ENCODE data around the gene OAS2.

OAS2 gene

GRCh38 chr12:112970391-112970790 is 7.9 kb upstream of the OAS2 start:
- no peak for DNase-seq (ENCODE audit: low read depth)
- H3K4me3 ChIP-seq (ENCODE audit: control insufficient read depth, low read depth, low read length), result no peak overlapping the region
- TF ChIP-seq CTCF (conservative IDR thresholded peaks at IDR 0.05; ENCODE audit: control insufficient read depth, insufficient read depth, low read depth, low read length), result no peak

- no peak for TF ChIP-seq CTCF (conservative IDR thresholded peaks at IDR 0.05; ENCODE audit: control insufficient read depth, insufficient read depth, low read depth, low read length)
- no peak overlapping the region for H3K4me3 ChIP-seq (ENCODE audit: control insufficient read depth, low read depth, low read length)
- peak; percentile 17 for DNase-seq (ENCODE audit: low read depth)
Observed at GRCh38 chr12:112971248-112971647, 7.1 kb upstream of the OAS2 start.

GRCh38 chr12:112973011-112973735 is 5.1 kb upstream of the OAS2 start:
- no peak for TF ChIP-seq CTCF (conservative IDR thresholded peaks at IDR 0.05; ENCODE audit: control insufficient read depth, insufficient read depth, low read depth, low read length)
- peak; percentile 65 for DNase-seq (ENCODE audit: low read depth)
- no peak overlapping the region for H3K4me3 ChIP-seq (ENCODE audit: control insufficient read depth, low read depth, low read length)

- H3K4me3 ChIP-seq (ENCODE audit: control insufficient read depth, low read depth, low read length), result no peak overlapping the region
- peak; percentile 18 for DNase-seq (ENCODE audit: low read depth)
- no peak for TF ChIP-seq CTCF (conservative IDR thresholded peaks at IDR 0.05; ENCODE audit: control insufficient read depth, insufficient read depth, low read depth, low read length)
Observed at GRCh38 chr12:112973818-112974231, 4.5 kb upstream of the OAS2 start.

- TF ChIP-seq CTCF (conservative IDR thresholded peaks at IDR 0.05; ENCODE audit: control insufficient read depth, insufficient read depth, low read depth, low read length), result no peak
- DNase-seq (ENCODE audit: low read depth), result no peak
- H3K4me3 ChIP-seq (ENCODE audit: control insufficient read depth, low read depth, low read length), result no peak overlapping the region
Observed at GRCh38 chr12:112974904-112975303, 3.4 kb upstream of the OAS2 start.

- H3K4me3 ChIP-seq (ENCODE audit: control insufficient read depth, low read depth, low read length), result no peak overlapping the region
- TF ChIP-seq CTCF (conservative IDR thresholded peaks at IDR 0.05; ENCODE audit: control insufficient read depth, insufficient read depth, low read depth, low read length), result no peak
- DNase-seq (ENCODE audit: low read depth), result no peak
Observed at GRCh38 chr12:112977139-112977538, 1.2 kb upstream of the OAS2 start.
